ENCODE results near the gene CAV3. TPM values are rescaled to one million over a fixed set of nuclear protein-coding genes. Genes with fewer than 3 reads are reported as not detected.

CAV3 gene
- total and polyA plus RNA-seq, 4 donors, result 0.06 to 0.18 TPM; not detected in 2

- Histone ChIP-seq H3K4me1 (ENCODE audit: control insufficient read depth in 5 of 5, insufficient read depth in 5 of 5, low read length in 5 of 5) (peaks cover 0 to 12% (median 0%) of the 10 kb centered on the region in 5 donors), H3K36me3 (ENCODE audit: control insufficient read depth in 4 of 4, insufficient read depth in 4 of 4, low read length in 4 of 4) (no peaks in the 10 kb centered on the region), H3K4me3 (no peak overlapping the region), H3K9ac (ENCODE audit: insufficient read depth in 1 of 2, low read length in 2 of 2) (no peak overlapping the region), H3K27me3 (ENCODE audit: control insufficient read depth in 3 of 3, insufficient read depth in 3 of 3, low read length in 2 of 3) (no peaks in the 10 kb centered on the region), H3K27ac (ENCODE audit: low read depth in 1 of 2, low read length in 1 of 2) (no peak overlapping the region), H3K9me3 (ENCODE audit: control insufficient read depth in 4 of 4, insufficient read depth in 3 of 4, low read length in 3 of 4) (no peaks in the 10 kb centered on the region)
- WGBS, 2 donors, result 80 to 89% methylated on average over 5 of the region's 5 CpGs
- TF ChIP-seq, protein P1, sequence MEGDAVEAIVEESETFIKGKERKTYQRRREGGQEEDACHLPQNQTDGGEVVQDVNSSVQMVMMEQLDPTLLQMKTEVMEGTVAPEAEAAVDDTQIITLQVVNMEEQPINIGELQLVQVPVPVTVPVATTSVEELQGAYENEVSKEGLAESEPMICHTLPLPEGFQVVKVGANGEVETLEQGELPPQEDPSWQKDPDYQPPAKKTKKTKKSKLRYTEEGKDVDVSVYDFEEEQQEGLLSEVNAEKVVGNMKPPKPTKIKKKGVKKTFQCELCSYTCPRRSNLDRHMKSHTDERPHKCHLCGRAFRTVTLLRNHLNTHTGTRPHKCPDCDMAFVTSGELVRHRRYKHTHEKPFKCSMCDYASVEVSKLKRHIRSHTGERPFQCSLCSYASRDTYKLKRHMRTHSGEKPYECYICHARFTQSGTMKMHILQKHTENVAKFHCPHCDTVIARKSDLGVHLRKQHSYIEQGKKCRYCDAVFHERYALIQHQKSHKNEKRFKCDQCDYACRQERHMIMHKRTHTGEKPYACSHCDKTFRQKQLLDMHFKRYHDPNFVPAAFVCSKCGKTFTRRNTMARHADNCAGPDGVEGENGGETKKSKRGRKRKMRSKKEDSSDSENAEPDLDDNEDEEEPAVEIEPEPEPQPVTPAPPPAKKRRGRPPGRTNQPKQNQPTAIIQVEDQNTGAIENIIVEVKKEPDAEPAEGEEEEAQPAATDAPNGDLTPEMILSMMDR (IDR thresholded peaks at IDR 0.05; ENCODE audit: control extremely low read depth, extremely low read depth), result no peak
- DNase-seq (no peak), ATAC-seq (ENCODE audit: insufficient read depth, low FRiP score) (peak; percentile 24)
Observed at GRCh38 chr3:8739757-8740504, 6.3 kb downstream of the CAV3 start.

DNA sequence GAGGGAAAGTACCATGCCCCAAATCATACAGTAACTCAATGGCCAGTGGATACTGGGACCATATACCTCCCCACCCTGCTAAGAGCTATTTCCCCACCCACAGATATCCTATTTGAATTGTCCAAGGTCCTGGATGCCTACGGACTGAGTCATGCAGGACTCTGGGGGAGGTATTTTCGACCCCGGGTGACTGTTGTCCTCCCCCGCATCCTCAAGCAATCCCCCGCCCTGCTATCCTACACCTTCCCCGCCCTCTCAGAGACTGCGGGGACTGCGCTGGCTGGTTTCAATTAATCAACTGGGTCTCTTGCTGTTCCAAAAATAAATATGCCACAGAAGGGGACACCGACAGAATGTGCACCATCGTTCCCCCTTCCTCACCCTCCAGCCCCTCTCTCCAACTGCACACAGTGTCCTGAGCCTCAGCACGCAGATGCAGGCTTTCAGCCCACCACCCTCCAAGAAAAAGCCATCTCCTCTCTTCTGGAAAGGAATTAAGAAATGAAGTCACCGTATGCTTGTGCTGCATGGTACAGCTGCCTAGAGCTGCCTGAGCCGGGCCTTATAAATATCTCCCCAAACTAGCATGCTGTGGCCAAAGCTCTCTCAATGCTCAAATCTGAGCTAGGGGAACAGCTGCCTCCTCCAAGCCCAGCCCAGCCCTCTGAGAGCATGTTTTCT, 8.1 kb downstream of the CAV3 start:
- DNase-seq (peak in 2 of 3 donors; percentile 24 to 25), ATAC-seq (ENCODE audit: insufficient read depth, low FRiP score) (no peak)
- H3K4me1 ChIP-seq (ENCODE audit: control insufficient read depth in 5 of 5, insufficient read depth in 5 of 5, low read length in 5 of 5), result peaks cover 0 to 12% (median 0%) of the 10 kb centered on the region in 5 donors
- H3K9ac ChIP-seq (ENCODE audit: insufficient read depth in 1 of 2, low read length in 2 of 2), result no peak overlapping the region
- H3K4me3 ChIP-seq, result no peak overlapping the region
- 19 to 32% methylated on average over 13 of the region's 13 CpGs for WGBS, 2 donors
- no peaks in the 10 kb centered on the region for H3K9me3 ChIP-seq (ENCODE audit: control insufficient read depth in 4 of 4, insufficient read depth in 3 of 4, low read length in 3 of 4)
- no peak overlapping the region for H3K27ac ChIP-seq (ENCODE audit: low read depth in 1 of 2, low read length in 1 of 2)
- TF ChIP-seq, protein P1 (IDR thresholded peaks at IDR 0.05; ENCODE audit: control extremely low read depth, extremely low read depth), result no peak
- H3K27me3 ChIP-seq (ENCODE audit: control insufficient read depth in 3 of 3, insufficient read depth in 3 of 3, low read length in 2 of 3), result no peaks in the 10 kb centered on the region
- no peaks in the 10 kb centered on the region for H3K36me3 ChIP-seq (ENCODE audit: control insufficient read depth in 4 of 4, insufficient read depth in 4 of 4, low read length in 4 of 4)

DNA sequence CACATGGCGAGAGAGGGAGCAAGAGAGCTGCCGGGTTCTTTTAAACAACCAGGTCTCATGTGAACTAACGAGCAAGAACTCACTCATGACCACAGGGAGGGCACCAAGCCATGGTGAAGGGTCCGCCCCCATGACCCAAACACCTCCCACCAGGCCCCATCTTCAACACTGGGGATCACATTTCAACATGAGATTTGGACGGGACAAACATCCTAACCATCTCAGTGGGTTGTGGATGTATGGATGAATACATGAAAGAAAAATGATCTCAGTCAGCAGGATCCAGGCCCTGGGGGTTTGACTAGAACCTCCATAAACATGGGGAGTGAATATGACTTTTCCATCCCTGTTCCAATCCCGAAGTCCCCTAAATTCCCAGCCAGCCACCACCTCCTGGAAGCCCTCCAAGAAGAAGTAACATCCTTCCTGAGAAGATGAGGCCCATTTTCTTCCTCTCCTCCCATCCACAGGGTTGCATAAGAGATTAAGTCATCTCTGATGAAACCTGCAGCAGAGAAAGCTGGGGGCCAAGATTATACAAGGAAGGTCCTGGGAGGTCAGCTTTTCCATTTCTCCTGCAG, 9.5 kb downstream of the CAV3 start:
- Histone ChIP-seq H3K9me3 (ENCODE audit: control insufficient read depth in 4 of 4, insufficient read depth in 3 of 4, low read length in 3 of 4) (no peaks in the 10 kb centered on the region), H3K27ac (ENCODE audit: low read depth in 1 of 2, low read length in 1 of 2) (no peak overlapping the region), H3K4me1 (ENCODE audit: control insufficient read depth in 5 of 5, insufficient read depth in 5 of 5, low read length in 5 of 5) (peaks cover 0 to 12% (median 0%) of the 10 kb centered on the region in 5 donors), H3K4me3 (no peak overlapping the region), H3K9ac (ENCODE audit: insufficient read depth in 1 of 2, low read length in 2 of 2) (no peak overlapping the region), H3K36me3 (ENCODE audit: control insufficient read depth in 4 of 4, insufficient read depth in 4 of 4, low read length in 4 of 4) (no peaks in the 10 kb centered on the region), H3K27me3 (ENCODE audit: control insufficient read depth in 3 of 3, insufficient read depth in 3 of 3, low read length in 2 of 3) (no peaks in the 10 kb centered on the region)
- DNase-seq, result no peak
- TF ChIP-seq, protein P1 (IDR thresholded peaks at IDR 0.05; ENCODE audit: control extremely low read depth, extremely low read depth), result no peak
- no peak for ATAC-seq (ENCODE audit: insufficient read depth, low FRiP score)
- 69 to 76% methylated on average over 6 of the region's 6 CpGs for WGBS, 2 donors
